GM12872 (cell line): ENCODE data around the gene PCGF6.

Source experiments
- TF ChIP-seq, protein P1 (sequence below): IDR thresholded peaks from 3 replicates; pipeline ENCODE4 v1.5.1; 2011; ENCODE audit warnings: low read depth, mild to moderate bottlenecking, low read length, moderate library complexity; ENCODE audit not compliant: insufficient read depth

The PCGF6 gene

DNA sequence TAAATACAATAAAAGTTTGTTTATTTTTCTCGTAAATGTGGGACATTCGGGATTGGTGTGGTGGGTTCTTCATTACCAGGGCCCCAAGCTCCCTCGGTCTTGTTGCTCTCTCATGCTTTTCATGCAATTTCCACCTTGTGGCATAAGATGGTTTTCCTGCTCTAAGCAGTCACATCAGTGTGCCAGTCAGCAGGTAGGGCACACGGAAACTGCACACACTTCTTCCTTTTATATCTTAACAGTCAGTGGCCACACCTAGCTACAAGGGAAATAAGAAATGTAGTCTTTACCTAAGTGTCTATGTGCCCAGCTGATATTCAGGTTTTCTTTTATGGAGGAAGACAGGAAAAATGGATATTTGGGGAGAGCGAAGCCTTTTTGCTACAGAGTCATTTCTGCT, 23.3 kb upstream of the PCGF6 start:
- TF ChIP-seq, protein P1, sequence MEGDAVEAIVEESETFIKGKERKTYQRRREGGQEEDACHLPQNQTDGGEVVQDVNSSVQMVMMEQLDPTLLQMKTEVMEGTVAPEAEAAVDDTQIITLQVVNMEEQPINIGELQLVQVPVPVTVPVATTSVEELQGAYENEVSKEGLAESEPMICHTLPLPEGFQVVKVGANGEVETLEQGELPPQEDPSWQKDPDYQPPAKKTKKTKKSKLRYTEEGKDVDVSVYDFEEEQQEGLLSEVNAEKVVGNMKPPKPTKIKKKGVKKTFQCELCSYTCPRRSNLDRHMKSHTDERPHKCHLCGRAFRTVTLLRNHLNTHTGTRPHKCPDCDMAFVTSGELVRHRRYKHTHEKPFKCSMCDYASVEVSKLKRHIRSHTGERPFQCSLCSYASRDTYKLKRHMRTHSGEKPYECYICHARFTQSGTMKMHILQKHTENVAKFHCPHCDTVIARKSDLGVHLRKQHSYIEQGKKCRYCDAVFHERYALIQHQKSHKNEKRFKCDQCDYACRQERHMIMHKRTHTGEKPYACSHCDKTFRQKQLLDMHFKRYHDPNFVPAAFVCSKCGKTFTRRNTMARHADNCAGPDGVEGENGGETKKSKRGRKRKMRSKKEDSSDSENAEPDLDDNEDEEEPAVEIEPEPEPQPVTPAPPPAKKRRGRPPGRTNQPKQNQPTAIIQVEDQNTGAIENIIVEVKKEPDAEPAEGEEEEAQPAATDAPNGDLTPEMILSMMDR, result no peak

DNA sequence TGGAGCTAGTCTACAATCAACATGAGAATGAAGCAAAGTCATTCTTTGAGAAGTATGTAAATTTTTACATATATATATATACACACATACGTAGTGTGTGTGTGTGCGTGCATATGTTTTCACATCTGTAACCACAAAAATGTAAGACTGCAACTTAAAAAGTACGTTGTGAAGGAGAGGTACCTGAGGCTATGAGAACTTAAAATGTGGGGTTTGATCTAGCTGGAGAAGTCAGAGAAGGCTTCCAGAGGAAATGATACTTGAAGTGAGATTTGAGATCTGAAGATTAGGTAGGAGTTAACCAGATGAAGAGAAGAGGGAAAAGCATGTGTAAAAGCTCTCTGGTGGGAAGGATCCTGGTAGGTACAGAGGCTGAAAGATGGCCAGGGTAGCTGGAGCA, 22.6 kb upstream of the PCGF6 start:
- TF ChIP-seq, protein P1, result no peak

DNA sequence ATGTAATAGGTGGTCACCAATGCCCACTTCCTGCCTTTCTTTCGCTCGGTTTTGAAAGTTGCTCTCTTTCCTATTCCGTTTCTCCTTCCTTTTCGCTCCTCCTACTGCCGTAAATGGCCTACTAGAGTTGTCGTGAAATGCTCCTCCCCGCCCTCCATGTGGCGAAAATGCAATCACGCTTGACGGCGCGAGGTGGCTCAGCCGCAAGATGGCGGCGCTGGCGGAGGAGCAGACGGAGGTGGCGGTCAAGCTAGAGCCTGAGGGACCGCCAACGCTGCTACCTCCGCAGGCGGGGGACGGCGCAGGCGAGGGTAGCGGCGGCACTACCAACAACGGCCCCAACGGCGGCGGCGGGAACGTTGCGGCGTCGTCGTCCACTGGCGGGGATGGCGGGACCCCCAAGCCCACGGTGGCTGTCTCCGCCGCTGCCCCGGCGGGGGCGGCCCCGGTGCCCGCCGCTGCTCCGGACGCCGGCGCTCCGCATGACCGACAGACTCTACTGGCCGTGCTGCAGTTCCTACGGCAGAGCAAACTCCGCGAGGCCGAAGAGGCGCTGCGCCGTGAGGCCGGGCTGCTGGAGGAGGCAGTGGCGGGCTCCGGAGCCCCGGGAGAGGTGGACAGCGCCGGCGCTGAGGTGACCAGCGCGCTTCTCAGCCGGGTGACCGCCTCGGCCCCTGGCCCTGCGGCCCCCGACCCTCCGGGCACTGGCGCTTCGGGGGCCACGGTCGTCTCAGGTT, 17.0 kb upstream of the PCGF6 start, which contains the start of gene TAF5:
Gene TAF5, plus strand, starts transcription at position 195 of the 737 bp plus-strand sequence. Its CDS starts 14 bp downstream, at position 209.
- TF ChIP-seq, protein P1, result no peak

DNA sequence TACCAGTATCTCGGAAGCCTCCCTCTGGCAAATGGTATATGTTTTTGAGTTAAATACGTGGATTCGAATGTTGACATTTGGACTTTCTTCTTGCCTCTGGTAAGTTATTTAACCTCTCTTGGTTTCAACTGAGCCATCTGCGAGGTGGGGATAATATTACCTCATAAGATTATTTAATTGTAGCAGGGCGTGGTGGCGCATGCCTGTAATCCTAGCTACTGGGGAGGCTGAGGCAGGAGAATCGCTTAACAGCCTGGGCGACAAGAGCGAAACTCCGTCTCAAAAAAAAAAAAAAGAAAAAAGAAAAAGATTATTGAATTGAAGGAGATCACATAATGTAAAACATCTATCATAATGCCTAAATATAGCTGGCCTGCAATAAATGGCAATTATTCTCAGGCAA, 16.4 kb upstream of the PCGF6 start:
- TF ChIP-seq, protein P1, result no peak

DNA sequence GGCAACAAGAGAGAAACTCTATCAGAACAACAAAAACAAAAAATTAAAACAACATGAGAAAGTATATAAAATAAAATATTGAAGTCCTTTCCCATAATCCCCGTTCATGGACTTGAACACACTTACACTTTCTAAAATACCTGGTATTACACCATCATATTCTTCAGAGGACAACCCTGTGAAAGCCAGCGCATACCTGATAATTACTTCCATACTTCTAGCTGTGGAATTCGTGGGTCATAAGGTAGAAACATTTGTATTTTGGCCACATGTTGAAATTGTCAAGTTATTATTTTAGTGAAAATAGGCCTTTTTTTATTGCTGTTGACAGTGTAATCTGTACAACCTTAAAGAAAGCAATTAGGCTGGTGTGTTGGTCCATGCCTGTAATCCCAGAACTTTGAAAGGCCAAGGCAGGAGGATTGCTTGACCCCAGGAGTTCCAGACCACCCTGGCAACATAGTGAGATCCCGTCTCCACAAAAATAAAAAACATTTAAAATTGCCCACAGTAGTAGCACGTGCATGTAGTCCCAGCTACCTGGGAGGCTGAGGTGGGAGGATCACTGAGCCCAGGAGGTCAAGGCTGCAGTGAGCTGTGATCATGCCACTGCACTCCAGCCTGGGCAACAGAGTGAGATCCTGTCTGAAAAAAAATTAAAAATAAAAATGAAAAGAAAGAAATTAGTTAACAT, 5.1 kb upstream of the PCGF6 start:
- TF ChIP-seq, protein P1, result no peak

DNA sequence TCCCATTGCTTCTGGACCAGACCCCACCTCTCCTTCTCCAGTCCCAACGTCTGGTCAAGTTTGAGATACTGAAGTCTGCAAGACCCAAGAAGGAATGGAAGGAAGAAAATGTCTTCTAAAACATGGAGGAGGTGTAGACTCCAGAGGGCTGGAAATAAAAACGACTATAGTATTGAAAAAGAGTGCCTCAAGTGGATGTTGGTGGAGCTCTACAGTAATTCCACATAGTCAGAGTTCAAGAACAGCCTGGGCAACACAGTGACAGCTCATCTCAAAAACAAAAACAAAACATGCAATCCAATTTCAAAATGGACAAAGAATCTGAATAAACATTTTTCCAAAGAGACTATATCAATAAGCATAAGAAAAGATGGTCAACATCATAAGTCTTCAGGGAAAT, 2.3 kb upstream of the PCGF6 start:
- TF ChIP-seq, protein P1, result no peak

DNA sequence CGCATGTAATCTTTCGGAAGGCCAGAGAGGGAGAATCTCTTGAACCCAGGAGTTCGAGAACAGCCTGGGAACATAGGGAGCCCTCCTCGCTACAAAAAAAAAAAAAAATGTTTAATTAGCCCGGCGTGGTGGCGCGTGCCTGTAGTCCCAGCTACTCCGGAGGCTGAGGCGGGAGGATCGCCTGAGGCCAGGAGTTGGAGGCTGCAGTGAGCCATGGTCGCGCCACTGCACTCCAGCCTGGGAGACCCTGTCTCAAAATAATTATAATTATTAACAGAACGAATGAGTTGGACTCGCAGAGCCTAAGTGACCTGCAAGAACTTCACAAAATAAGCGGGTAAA, 794 bp downstream of the PCGF6 start:
- TF ChIP-seq, protein P1, result no peak
